ENCODE results near the gene GALNTL6.

DNA sequence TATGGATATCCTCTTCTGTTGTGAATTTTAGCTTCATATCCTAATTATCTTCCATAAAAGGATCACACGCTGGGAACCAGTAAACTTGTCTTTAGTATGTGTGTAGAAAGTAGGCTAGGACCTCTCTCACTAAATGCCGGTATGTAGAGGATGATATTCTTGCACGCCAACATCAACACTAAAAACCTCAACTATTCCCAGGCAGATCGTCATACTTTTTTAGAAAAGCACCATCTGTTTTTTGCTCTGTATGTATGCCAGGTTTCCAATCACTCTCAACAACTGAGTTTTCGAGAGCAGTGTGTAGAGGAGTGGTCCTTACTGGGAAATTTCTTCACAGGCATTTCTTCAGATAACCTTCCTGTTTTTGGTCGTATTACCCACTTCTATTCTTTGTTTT is 283.6 kb downstream of the GALNTL6 start:
- TF ChIP-seq, protein P1, sequence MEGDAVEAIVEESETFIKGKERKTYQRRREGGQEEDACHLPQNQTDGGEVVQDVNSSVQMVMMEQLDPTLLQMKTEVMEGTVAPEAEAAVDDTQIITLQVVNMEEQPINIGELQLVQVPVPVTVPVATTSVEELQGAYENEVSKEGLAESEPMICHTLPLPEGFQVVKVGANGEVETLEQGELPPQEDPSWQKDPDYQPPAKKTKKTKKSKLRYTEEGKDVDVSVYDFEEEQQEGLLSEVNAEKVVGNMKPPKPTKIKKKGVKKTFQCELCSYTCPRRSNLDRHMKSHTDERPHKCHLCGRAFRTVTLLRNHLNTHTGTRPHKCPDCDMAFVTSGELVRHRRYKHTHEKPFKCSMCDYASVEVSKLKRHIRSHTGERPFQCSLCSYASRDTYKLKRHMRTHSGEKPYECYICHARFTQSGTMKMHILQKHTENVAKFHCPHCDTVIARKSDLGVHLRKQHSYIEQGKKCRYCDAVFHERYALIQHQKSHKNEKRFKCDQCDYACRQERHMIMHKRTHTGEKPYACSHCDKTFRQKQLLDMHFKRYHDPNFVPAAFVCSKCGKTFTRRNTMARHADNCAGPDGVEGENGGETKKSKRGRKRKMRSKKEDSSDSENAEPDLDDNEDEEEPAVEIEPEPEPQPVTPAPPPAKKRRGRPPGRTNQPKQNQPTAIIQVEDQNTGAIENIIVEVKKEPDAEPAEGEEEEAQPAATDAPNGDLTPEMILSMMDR (IDR thresholded peaks at IDR 0.05 in 2 of 3, conservative IDR thresholded peaks at IDR 0.05 in 1 of 3; ENCODE audit: borderline replicate concordance in 1 of 3, insufficient read depth in 1 of 3, low read depth in 2 of 3, low read length in 2 of 3): no peak
- TF ChIP-seq SIN3A (IDR thresholded peaks at IDR 0.05; ENCODE audit: low read depth): no peak
